Measurements from ENCODE around the gene ASXL3. TPM values are rescaled to one million over a fixed set of nuclear protein-coding genes. Genes with fewer than 3 reads are reported as not detected.

Gene ASXL3
- total RNA-seq, 1 experiment from 2014 or later, result not detected

DNA sequence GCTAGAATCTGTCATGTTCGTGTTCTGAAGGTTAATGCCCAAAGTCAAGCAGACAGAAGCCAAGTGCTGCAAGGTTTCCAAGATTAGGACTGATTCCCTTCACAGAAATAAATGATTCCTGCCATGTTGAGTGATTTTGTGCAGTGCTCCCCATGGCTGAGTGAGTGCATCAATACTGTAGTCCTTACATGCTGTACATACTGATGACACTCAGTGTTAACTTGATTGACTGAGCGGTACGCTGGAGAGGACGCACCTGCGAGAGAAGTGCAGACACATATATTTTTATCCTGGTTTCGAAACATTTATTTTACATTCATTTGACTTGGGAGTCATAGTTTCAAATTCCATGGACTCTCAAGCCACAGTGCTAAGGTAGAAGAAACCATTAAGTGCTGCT, 92.0 kb downstream of the ASXL3 start:
- BruUV-seq (replicated peaks), result no TSS peak
- DNase-seq (ENCODE audit: low read depth, low spot score), result no peak
- Histone ChIP-seq H3K4me1 (ENCODE audit: control insufficient read depth in 1 of 2, insufficient read depth in 2 of 2, low read length in 2 of 2) (no peaks in the 10 kb centered on the region), H3K4me2 (ENCODE audit: low read length) (no peak overlapping the region), H3K79me2 (ENCODE audit: insufficient read depth, low read length) (no peaks in the 10 kb centered on the region), H2AFZ (ENCODE audit: low read depth, low read length, poor library complexity, severe bottlenecking) (no peak overlapping the region), H3K9ac (ENCODE audit: low read length) (no peak overlapping the region), H3K27ac (ENCODE audit: low read depth, low read length) (no peak overlapping the region), H4K20me1 (ENCODE audit: insufficient read depth) (no peaks in the 10 kb centered on the region), H3K36me3 (ENCODE audit: control insufficient read depth in 1 of 2, insufficient read depth in 2 of 2, low read length in 2 of 2) (no peaks in the 10 kb centered on the region), H3K4me3 (replicated peaks in 1 of 2; ENCODE audit: low read depth in 1 of 2, low read length in 2 of 2) (no peak overlapping the region), H3K9me2 (ENCODE audit: insufficient read depth) (no peaks in the 10 kb centered on the region), H3K9me3 (ENCODE audit: control insufficient read depth in 1 of 2, insufficient read depth in 1 of 2, low read depth in 1 of 2, low read length in 2 of 2) (peaks cover 15 to 30% of the 10 kb centered on the region in 2 experiments; a peak in 3 of 4 replicates), H3K27me3 (ENCODE audit: insufficient read depth, low read length) (no peaks in the 10 kb centered on the region)
- CTCF ChIA-PET, result no interaction called here
- TF ChIP-seq ELF1 (IDR thresholded peaks at IDR 0.05; ENCODE audit: borderline replicate concordance, low read depth) (no peak), EZH2phosphoT487 (IDR thresholded peaks at IDR 0.05; ENCODE audit: borderline replicate concordance) (no peak), EGR1 (IDR thresholded peaks at IDR 0.05; ENCODE audit: low read depth) (no peak), POLR2A (IDR thresholded peaks at IDR 0.05; ENCODE audit: borderline replicate concordance, extremely low read depth, insufficient read depth, insufficient read length) (no peak), RAD21 (IDR thresholded peaks at IDR 0.05; ENCODE audit: low read depth) (no peak), ZNF274 (IDR thresholded peaks at IDR 0.05; ENCODE audit: low read depth, low read length) (no peak)
- TF ChIP-seq, protein P1, sequence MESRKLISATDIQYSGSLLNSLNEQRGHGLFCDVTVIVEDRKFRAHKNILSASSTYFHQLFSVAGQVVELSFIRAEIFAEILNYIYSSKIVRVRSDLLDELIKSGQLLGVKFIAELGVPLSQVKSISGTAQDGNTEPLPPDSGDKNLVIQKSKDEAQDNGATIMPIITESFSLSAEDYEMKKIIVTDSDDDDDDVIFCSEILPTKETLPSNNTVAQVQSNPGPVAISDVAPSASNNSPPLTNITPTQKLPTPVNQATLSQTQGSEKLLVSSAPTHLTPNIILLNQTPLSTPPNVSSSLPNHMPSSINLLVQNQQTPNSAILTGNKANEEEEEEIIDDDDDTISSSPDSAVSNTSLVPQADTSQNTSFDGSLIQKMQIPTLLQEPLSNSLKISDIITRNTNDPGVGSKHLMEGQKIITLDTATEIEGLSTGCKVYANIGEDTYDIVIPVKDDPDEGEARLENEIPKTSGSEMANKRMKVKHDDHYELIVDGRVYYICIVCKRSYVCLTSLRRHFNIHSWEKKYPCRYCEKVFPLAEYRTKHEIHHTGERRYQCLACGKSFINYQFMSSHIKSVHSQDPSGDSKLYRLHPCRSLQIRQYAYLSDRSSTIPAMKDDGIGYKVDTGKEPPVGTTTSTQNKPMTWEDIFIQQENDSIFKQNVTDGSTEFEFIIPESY (IDR thresholded peaks at IDR 0.05; ENCODE audit: extremely low read depth, insufficient replicate concordance, low read length), result no peak
- TF ChIP-seq, protein P2, sequence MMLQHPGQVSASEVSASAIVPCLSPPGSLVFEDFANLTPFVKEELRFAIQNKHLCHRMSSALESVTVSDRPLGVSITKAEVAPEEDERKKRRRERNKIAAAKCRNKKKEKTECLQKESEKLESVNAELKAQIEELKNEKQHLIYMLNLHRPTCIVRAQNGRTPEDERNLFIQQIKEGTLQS (IDR thresholded peaks at IDR 0.05), result no peak
- TF ChIP-seq, protein P3, sequence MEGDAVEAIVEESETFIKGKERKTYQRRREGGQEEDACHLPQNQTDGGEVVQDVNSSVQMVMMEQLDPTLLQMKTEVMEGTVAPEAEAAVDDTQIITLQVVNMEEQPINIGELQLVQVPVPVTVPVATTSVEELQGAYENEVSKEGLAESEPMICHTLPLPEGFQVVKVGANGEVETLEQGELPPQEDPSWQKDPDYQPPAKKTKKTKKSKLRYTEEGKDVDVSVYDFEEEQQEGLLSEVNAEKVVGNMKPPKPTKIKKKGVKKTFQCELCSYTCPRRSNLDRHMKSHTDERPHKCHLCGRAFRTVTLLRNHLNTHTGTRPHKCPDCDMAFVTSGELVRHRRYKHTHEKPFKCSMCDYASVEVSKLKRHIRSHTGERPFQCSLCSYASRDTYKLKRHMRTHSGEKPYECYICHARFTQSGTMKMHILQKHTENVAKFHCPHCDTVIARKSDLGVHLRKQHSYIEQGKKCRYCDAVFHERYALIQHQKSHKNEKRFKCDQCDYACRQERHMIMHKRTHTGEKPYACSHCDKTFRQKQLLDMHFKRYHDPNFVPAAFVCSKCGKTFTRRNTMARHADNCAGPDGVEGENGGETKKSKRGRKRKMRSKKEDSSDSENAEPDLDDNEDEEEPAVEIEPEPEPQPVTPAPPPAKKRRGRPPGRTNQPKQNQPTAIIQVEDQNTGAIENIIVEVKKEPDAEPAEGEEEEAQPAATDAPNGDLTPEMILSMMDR (IDR thresholded peaks at IDR 0.05 in 2 of 3, conservative IDR thresholded peaks at IDR 0.05 in 1 of 3; ENCODE audit: borderline replicate concordance in 1 of 3, insufficient read depth in 1 of 3, low read depth in 2 of 3, low read length in 2 of 3), result no peak
- intact Hi-C loops (cut with micrococcal nuclease), result no loop called here
- no peak for ATAC-seq
- POLR2A ChIA-PET, result no interaction called here
- RAD21 ChIA-PET (ENCODE audit: low non-redundant PET in 1 of 2, low total read pairs in 2 of 2, uncharacterized antibody in 2 of 2, unreplicated experiment in 2 of 2), result no interaction called here

Data from HCT116 (cell line).